Breast epithelium (tissue), 4 donors: ENCODE results near the gene RERE. TPM values are rescaled to one million over a fixed set of nuclear protein-coding genes. Genes with fewer than 3 reads are reported as not detected.

Experiments used
- DNase-seq, 2 donors: peaks; one replicate each; pipeline ENCODE4 v3.0.0-alpha.2; 2019; ENCODE audit warnings: low spot score in 2 of 2
- H3K27ac ChIP-seq, 2 donors: fragments of 200-600 bp; sonication (generic) in 1 of 2; one replicate each; pipeline ENCODE4 v1.5.1; 2016 to 2019; ENCODE audit warnings: mild to moderate bottlenecking in 1 of 2
- H3K27me3 ChIP-seq, 2 donors: fragments of 200-600 bp; sonication (generic) in 1 of 2; one replicate each; pipeline versions ENCODE4 v1.5.1 to v1.6.0; 2017 to 2019; ENCODE audit warnings: control low read depth in 1 of 2, mild to moderate bottlenecking in 1 of 2
- H3K36me3 ChIP-seq: fragments of 200-600 bp; one replicate; pipeline ENCODE4 v1.5.1; 2019
- H3K4me1 ChIP-seq, 2 donors: fragments of 200-600 bp; sonication (generic); one replicate each; pipeline ENCODE4 v1.5.1; 2016 to 2019; ENCODE audit warnings: control low read depth in 1 of 2
- H3K4me3 ChIP-seq, 3 donors: fragments of 200-600 bp; sonication (generic); 1 replicate in 2 of 3; 2 replicates in 1 of 3; pipeline ENCODE4 v1.5.1; 2016 to 2019; ENCODE audit warnings: mild to moderate bottlenecking in 3 of 3, moderate library complexity in 2 of 3
- H3K9me3 ChIP-seq, 2 donors: fragments of 200-600 bp; sonication (generic) in 1 of 2; one replicate each; pipeline ENCODE4 v1.5.1; 2016 to 2019; ENCODE audit warnings: control low read depth in 1 of 2
- POLR2A ChIP-seq: fragments of 450-650 bp; IDR thresholded peaks from one replicate; pipeline ENCODE4 v1.6.1; 2016; ENCODE audit warnings: antibody characterized with exemption, mild to moderate bottlenecking, moderate library complexity
- POLR2AphosphoS5 ChIP-seq, 3 donors: sonication (generic); formaldehyde crosslinking; IDR thresholded peaks; one replicate each; pipeline ENCODE4 v1.6.1; 2017; ENCODE audit warnings: antibody characterized with exemption in 3 of 3
- intact Hi-C: fragments of 100-400 bp; cut with DNase I; formaldehyde crosslinking; loops from one replicate; pipeline ENCODE4 v1.15.1; 2023; ENCODE audit warnings: low total_unique reads
- total RNA-seq, 3 donors: library from RNA; depleted of rRNA; stranded (reverse); fragments of >200 nt; gene quantifications; one replicate each; pipeline ENCODE4 v1.1.0, GENCODE V29; 2016
- TF ChIP-seq, protein P1 (sequence below), 3 donors: fragments of 450-650 bp; IDR thresholded peaks; one replicate each; pipeline ENCODE4 v1.5.1; 2016 to 2017; ENCODE audit warnings: antibody characterized with exemption in 3 of 3, mild to moderate bottlenecking in 3 of 3, moderate library complexity in 3 of 3

Gene RERE
- total RNA-seq, 3 donors from 2014 or later = 65.8 to 166 (median 123) TPM

DNA sequence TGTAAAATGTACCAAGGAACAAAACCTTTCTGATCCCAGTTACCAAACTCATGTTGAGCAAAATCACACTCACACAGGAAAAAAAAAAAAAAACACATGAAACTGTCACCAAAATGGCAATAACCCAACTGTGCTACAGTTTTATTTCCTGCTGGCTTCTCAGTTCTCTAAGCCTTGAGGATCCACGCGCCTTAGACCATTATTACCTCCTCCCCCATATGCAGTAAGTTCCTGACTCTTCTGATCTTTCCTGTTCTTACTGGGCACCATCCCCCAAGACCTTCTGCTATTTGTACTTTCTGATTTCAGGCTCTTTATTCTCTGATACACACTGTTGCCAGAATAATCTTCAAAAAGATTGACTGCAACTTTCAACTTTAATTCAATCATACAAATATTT, 419.9 kb downstream of the RERE start:
- peaks cover 3 to 12% of the 10 kb centered on the region in 2 donors for H3K4me1 ChIP-seq
- TF ChIP-seq POLR2A (no peak), POLR2AphosphoS5 (IDR thresholded peaks at IDR 0.05) (no peak)
- TF ChIP-seq, protein P1, sequence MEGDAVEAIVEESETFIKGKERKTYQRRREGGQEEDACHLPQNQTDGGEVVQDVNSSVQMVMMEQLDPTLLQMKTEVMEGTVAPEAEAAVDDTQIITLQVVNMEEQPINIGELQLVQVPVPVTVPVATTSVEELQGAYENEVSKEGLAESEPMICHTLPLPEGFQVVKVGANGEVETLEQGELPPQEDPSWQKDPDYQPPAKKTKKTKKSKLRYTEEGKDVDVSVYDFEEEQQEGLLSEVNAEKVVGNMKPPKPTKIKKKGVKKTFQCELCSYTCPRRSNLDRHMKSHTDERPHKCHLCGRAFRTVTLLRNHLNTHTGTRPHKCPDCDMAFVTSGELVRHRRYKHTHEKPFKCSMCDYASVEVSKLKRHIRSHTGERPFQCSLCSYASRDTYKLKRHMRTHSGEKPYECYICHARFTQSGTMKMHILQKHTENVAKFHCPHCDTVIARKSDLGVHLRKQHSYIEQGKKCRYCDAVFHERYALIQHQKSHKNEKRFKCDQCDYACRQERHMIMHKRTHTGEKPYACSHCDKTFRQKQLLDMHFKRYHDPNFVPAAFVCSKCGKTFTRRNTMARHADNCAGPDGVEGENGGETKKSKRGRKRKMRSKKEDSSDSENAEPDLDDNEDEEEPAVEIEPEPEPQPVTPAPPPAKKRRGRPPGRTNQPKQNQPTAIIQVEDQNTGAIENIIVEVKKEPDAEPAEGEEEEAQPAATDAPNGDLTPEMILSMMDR (IDR thresholded peaks at IDR 0.05) = no peak
- DNase-seq = no peak
- intact Hi-C loops = no loop called here
- no peaks in the 10 kb centered on the region for H3K36me3 ChIP-seq
- H3K4me3 ChIP-seq = no peak overlapping the region
- no peaks in the 10 kb centered on the region for H3K27me3 ChIP-seq
- no peaks in the 10 kb centered on the region for H3K9me3 ChIP-seq
- H3K27ac ChIP-seq = peak overlapping the region; percentile 45 to 71

GRCh38 chr1:8396786-8397406, 420.5 kb downstream of the RERE start:
- Histone ChIP-seq H3K4me1 (peaks cover 3 to 12% of the 10 kb centered on the region in 2 donors), H3K27me3 (no peaks in the 10 kb centered on the region), H3K27ac (peak overlapping the region; percentile 45 to 71), H3K9me3 (no peaks in the 10 kb centered on the region), H3K4me3 (no peak overlapping the region), H3K36me3 (no peaks in the 10 kb centered on the region)
- TF ChIP-seq POLR2AphosphoS5 (IDR thresholded peaks at IDR 0.05) (peak in 1 of 3 donors; percentile 54), POLR2A (no peak)
- TF ChIP-seq, protein P1 (IDR thresholded peaks at IDR 0.05) = no peak
- no peak for DNase-seq
- intact Hi-C loops = no loop called here

GRCh38 chr1:8396083-8396785, 421.2 kb downstream of the RERE start:
- Histone ChIP-seq H3K36me3 (no peaks in the 10 kb centered on the region), H3K27me3 (no peaks in the 10 kb centered on the region), H3K9me3 (no peaks in the 10 kb centered on the region), H3K27ac (peak overlapping the region; percentile 45 to 71), H3K4me1 (peaks cover 3 to 12% of the 10 kb centered on the region in 2 donors), H3K4me3 (no peak overlapping the region)
- DNase-seq = no peak
- intact Hi-C loops = no loop called here
- TF ChIP-seq, protein P1 (IDR thresholded peaks at IDR 0.05) = no peak
- no peak for TF ChIP-seq POLR2A
- TF ChIP-seq POLR2AphosphoS5 (IDR thresholded peaks at IDR 0.05) = no peak

DNA sequence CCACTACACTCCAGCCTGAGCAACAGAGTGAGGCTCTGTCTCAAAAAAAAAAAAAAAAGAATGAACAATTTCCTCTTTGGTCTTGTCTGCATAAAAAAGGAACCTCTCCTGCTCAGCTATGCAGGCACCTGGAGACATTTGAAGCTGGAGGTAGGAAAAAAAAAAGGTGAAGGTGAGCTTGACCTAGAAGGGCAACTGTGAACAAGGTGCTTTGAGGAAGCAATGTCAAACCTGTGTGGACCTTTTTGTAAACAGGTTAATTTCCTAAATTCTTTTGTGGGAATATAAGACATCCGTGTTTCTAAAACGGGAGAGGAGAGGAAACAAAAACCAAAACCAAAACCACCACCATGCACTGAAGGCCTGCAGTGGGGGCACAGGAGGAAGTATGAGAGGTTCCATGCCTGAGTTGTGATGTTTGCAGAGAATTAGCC, 422.0 kb downstream of the RERE start:
- no peaks in the 10 kb centered on the region for H3K27me3 ChIP-seq
- TF ChIP-seq POLR2AphosphoS5 (IDR thresholded peaks at IDR 0.05) (no peak), POLR2A (no peak)
- TF ChIP-seq, protein P1 (IDR thresholded peaks at IDR 0.05) = no peak
- H3K36me3 ChIP-seq = no peaks in the 10 kb centered on the region
- DNase-seq = no peak
- H3K4me1 ChIP-seq = peaks cover 3 to 12% of the 10 kb centered on the region in 2 donors
- intact Hi-C loops = no loop called here
- peak overlapping the region; percentile 45 to 71 for H3K27ac ChIP-seq
- H3K9me3 ChIP-seq = no peaks in the 10 kb centered on the region
- peak overlapping the region in 1 of 3 donors; percentile 12 for H3K4me3 ChIP-seq
